Immature natural killer cell (primary cell): ENCODE data around the gene EYS. TPM values are rescaled to one million over a fixed set of nuclear protein-coding genes. Genes with fewer than 3 reads are reported as not detected.
"Not testable (repeated sequence)": the region's sequence is repeated elsewhere in the genome, so short reads cannot be mapped to it uniquely, and the experiment has no call there.

Experiments
- DNase-seq, 3 donors: peaks; one replicate each; pipeline ENCODE4 v3.0.0; 2022; ENCODE audit warnings: mixed read lengths in 1 of 3
- H3K27ac Mint-ChIP-seq, 6 donors: one replicate each; pipeline ENCODE4 v1.8.0; 2020; ENCODE audit warnings: mixed read lengths in 6 of 6, mild to moderate bottlenecking in 5 of 6, inconsistent platforms in 4 of 6, moderate library complexity in 3 of 6
- H3K27me3 Mint-ChIP-seq, 3 donors: one replicate each; pipeline ENCODE4 v1.8.0; 2020 to 2021; ENCODE audit warnings: low read depth in 3 of 3, mild to moderate bottlenecking in 3 of 3, mixed read lengths in 3 of 3, moderate library complexity in 3 of 3, inconsistent platforms in 1 of 3
- H3K36me3 Mint-ChIP-seq, 3 donors: one replicate each; pipeline ENCODE4 v1.8.0; 2020; ENCODE audit warnings: mixed read lengths in 3 of 3, inconsistent platforms in 2 of 3, mild to moderate bottlenecking in 2 of 3
- H3K4me1 Mint-ChIP-seq, 2 donors: one replicate each; pipeline ENCODE4 v1.8.0; 2020; ENCODE audit warnings: inconsistent platforms in 2 of 2, mild to moderate bottlenecking in 2 of 2, mixed read lengths in 2 of 2, moderate library complexity in 1 of 2
- H3K4me3 Mint-ChIP-seq, 5 donors: one replicate each; pipeline ENCODE4 v1.8.0; 2020; ENCODE audit warnings: mild to moderate bottlenecking in 5 of 5, mixed read lengths in 5 of 5, inconsistent platforms in 3 of 5, moderate library complexity in 3 of 5
- H3K9me3 Mint-ChIP-seq, 6 donors: one replicate each; pipeline ENCODE4 v1.8.0; 2020; ENCODE audit warnings: mild to moderate bottlenecking in 6 of 6, mixed read lengths in 6 of 6, inconsistent platforms in 4 of 6, moderate library complexity in 3 of 6
- polyA plus RNA-seq, 3 donors: library from polyadenylated mRNA; unstranded; fragments of 300-500 nt; fragmentation: Illumina TruSeq; gene quantifications; one replicate each; pipeline ENCODE4 v1.2.3, GENCODE V29; 2021

EYS gene
- polyA plus RNA-seq, 3 donors from 2014 or later, result not detected

GRCh38 chr6:64459411-64459944 is 1247.5 kb downstream of the EYS start:
- H3K9me3 Mint-ChIP-seq, result peaks cover 12 to 33% (median 25%) of the 10 kb centered on the region in 6 donors
- no peaks in the 10 kb centered on the region for H3K4me1 Mint-ChIP-seq
- H3K27me3 Mint-ChIP-seq, result peaks cover 0 to 4% (median 0%) of the 10 kb centered on the region in 3 donors
- no peak overlapping the region for H3K27ac Mint-ChIP-seq
- no peaks in the 10 kb centered on the region for H3K36me3 Mint-ChIP-seq
- H3K4me3 Mint-ChIP-seq, result no peak overlapping the region
- no peak for DNase-seq

DNA sequence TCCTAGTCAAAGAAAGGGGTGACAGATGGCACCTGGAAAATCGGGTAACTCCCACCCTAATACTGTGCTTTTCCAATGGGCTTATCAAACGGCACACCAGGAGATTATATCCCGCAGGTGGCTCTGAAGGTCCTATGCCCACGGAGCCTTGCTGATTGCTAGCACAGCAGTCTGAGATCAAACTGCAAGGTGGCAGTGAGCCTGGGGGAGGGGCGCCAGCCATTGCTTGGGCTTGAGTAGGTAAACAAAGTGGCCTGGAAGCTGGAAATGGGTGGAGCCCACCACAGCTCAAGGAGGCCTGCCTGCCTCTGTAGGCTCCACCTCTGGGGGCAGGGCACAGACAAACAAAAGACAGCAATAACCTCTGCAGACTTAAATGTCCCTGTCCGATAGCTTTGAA is 1258.9 kb downstream of the EYS start:
- H3K4me3 Mint-ChIP-seq, H3K36me3 Mint-ChIP-seq, H3K4me1 Mint-ChIP-seq, H3K27ac Mint-ChIP-seq, DNase-seq, H3K27me3 Mint-ChIP-seq: not testable (repeated sequence)
- peaks cover 9 to 32% (median 27%) of the 10 kb centered on the region in 6 donors for H3K9me3 Mint-ChIP-seq

DNA sequence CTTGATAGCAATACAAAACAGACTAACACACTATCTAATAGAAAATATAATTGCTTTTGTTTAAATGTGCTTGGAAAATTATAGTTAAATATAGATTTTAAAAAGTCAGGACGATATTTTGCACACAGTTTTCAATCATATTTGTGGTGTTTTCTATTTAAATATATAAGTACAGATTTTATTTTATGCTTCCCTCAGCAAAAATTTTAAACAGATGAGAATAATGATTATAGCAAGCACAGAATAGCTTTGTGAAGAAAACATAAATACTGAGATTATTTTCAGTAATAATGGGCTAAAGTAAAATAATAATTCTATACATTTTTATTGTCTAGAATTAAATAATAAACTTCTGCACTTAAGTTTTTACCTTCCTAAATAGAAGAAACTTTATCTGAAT is 1262.0 kb downstream of the EYS start:
- Mint-ChIP-seq H3K27ac (no peak overlapping the region), H3K4me1 (no peaks in the 10 kb centered on the region), H3K9me3 (peaks cover 11 to 36% (median 34%) of the 10 kb centered on the region in 6 donors), H3K27me3 (no peaks in the 10 kb centered on the region), H3K4me3 (no peak overlapping the region), H3K36me3 (peaks cover 0 to 4% (median 0%) of the 10 kb centered on the region in 3 donors)
- DNase-seq, result no peak

- peaks cover 0 to 4% (median 0%) of the 10 kb centered on the region in 3 donors for H3K36me3 Mint-ChIP-seq
- H3K27me3 Mint-ChIP-seq, result no peaks in the 10 kb centered on the region
- H3K4me3 Mint-ChIP-seq, result no peak overlapping the region
Observed at GRCh38 chr6:64439274-64439673, 1267.8 kb downstream of the EYS start.

DNA sequence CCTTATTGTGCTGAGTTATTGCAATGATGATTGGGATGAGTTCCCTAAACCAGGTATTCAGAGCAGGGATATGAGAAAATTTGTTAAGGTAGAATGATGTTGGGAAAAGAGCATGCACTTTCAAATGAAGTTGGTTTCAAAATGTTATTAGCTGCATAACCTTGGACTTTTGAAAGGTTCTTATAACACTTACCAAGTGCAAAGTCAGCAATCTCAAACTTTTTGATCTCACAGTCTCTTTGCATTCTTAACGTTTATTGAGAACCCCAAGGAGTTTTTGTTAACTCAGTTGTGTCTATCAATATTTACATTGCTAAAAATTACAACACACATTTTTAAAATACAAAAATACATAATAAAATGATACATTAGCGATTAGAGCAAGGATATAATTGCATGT is 1269.0 kb downstream of the EYS start:
- H3K36me3 Mint-ChIP-seq, result peaks cover 0 to 4% (median 0%) of the 10 kb centered on the region in 3 donors
- DNase-seq, result no peak
- no peak overlapping the region for H3K4me3 Mint-ChIP-seq
- no peaks in the 10 kb centered on the region for H3K4me1 Mint-ChIP-seq
- peaks cover 11 to 33% (median 23%) of the 10 kb centered on the region in 6 donors for H3K9me3 Mint-ChIP-seq
- H3K27ac Mint-ChIP-seq, result no peak overlapping the region
- no peaks in the 10 kb centered on the region for H3K27me3 Mint-ChIP-seq

More at GRCh38 chr6:64439274-64439673, 1267.8 kb downstream of the EYS start:
- H3K9me3 Mint-ChIP-seq, result peaks cover 11 to 35% (median 22%) of the 10 kb centered on the region in 6 donors
- DNase-seq, result no peak
- no peak overlapping the region for H3K27ac Mint-ChIP-seq
- no peaks in the 10 kb centered on the region for H3K4me1 Mint-ChIP-seq

GRCh38 chr6:64429926-64430325 is 1277.1 kb downstream of the EYS start:
- DNase-seq, result no peak
- H3K4me1 Mint-ChIP-seq, result no peaks in the 10 kb centered on the region
- no peak overlapping the region for H3K27ac Mint-ChIP-seq
- H3K4me3 Mint-ChIP-seq, result no peak overlapping the region
- H3K36me3 Mint-ChIP-seq, result peaks cover 0 to under 1% (median under 1%) of the 10 kb centered on the region in 3 donors
- H3K9me3 Mint-ChIP-seq, result peaks cover 8 to 42% (median 25%) of the 10 kb centered on the region in 6 donors
- H3K27me3 Mint-ChIP-seq, result no peaks in the 10 kb centered on the region

DNA sequence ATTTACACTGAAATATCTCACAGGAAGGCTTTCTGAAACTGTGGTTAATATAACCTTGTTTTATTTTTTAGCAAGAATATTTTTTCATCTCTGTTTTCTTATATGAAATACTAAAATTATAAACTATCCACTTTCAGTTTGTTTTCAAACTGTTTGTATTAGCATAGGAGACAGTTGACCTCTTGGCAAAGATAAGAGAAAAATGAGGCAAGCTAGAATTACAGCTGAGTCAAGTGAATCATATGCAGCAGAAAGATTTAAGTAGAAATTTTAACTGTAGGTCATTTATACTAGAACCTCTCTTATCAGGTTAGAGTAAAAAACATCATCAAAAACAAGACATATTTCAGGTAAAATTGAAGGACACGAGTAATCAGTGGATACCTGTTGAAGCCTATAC is 1278.8 kb downstream of the EYS start:
- Mint-ChIP-seq H3K9me3 (peaks cover 8 to 38% (median 22%) of the 10 kb centered on the region in 6 donors), H3K27me3 (peaks cover 0 to 2% (median 0%) of the 10 kb centered on the region in 3 donors), H3K4me3 (no peak overlapping the region), H3K27ac (no peak overlapping the region), H3K4me1 (no peaks in the 10 kb centered on the region), H3K36me3 (peaks cover 0 to 5% (median 3%) of the 10 kb centered on the region in 3 donors)
- DNase-seq, result no peak

- Mint-ChIP-seq H3K27ac (no peak overlapping the region), H3K4me1 (no peaks in the 10 kb centered on the region), H3K36me3 (no peaks in the 10 kb centered on the region), H3K27me3 (peaks cover 0 to 3% (median 0%) of the 10 kb centered on the region in 3 donors), H3K9me3 (peaks cover 11 to 54% (median 21%) of the 10 kb centered on the region in 6 donors), H3K4me3 (no peak overlapping the region)
- no peak for DNase-seq
Observed at GRCh38 chr6:64415926-64416325, 1291.1 kb downstream of the EYS start.

DNA sequence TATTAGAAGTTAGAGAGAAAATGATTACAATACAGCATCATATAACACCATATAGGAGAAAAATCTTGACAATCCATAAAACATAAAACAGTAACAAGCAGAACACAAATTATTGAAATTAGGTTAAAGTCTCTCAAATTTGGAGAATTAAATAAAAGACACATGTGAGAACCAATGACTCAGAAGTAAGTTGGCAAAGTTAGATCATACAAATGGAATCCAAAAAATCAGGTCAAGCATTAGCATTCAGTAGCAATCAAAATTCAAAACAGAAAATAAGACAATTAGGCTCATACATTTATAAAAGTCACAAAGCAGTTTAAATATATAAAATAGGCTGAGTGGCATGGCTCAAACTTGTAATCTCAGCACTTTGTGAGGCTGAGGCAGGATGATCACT is 1295.8 kb downstream of the EYS start:
- Mint-ChIP-seq H3K27ac (no peak overlapping the region), H3K4me1 (no peaks in the 10 kb centered on the region), H3K27me3 (peaks cover 0 to 3% (median 0%) of the 10 kb centered on the region in 3 donors), H3K9me3 (peaks cover 3 to 40% (median 22%) of the 10 kb centered on the region in 6 donors), H3K36me3 (no peaks in the 10 kb centered on the region), H3K4me3 (no peak overlapping the region)
- DNase-seq, result no peak

DNA sequence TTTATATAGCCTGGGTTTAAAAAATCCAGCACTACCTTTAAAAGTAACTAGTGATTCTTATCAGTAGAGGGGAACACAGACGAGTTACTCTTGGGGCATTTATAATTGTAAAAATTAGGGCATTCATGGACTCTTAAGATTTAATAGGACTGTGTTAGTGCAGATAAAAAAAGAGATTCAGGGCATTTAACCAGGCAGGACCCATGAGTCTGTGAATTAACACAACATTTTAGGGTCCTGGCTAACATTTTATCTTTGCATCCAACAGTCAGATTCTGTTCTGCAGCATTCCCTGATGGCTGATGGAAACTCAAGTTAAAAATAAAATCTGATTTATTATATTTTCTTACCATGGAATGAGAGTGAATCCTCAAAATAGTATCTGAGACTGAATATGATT is 1297.1 kb downstream of the EYS start:
- peaks cover 7 to 52% (median 32%) of the 10 kb centered on the region in 6 donors for H3K9me3 Mint-ChIP-seq
- no peak for DNase-seq
- H3K4me1 Mint-ChIP-seq, result no peaks in the 10 kb centered on the region
- peaks cover 0 to 4% (median 0%) of the 10 kb centered on the region in 3 donors for H3K27me3 Mint-ChIP-seq
- H3K36me3 Mint-ChIP-seq, result no peaks in the 10 kb centered on the region
- no peak overlapping the region for H3K4me3 Mint-ChIP-seq
- no peak overlapping the region for H3K27ac Mint-ChIP-seq

DNA sequence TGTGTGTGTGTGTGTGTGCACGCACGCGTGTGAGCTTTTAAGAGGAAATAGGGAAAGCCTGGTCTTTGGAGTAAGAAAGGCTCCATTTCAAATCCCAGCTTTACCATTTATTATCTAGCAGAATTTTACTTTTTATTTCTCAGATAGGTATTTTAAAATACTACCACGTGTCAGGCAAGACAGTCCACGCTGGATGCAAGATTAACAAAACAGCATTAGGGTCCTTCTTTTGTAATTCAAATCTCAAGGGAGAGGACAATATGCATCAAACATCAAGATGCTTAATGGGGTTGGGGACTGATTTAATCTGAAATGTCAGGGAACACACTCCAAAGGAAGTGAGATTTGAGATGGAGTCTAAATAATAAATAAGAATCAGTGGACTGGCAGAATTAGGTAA is 1302.6 kb downstream of the EYS start:
- no peak overlapping the region for H3K4me3 Mint-ChIP-seq

GRCh38 chr6:64383277-64383676 is 1323.7 kb downstream of the EYS start:
- Mint-ChIP-seq H3K36me3 (no peaks in the 10 kb centered on the region), H3K27me3 (peaks cover 0 to 2% (median 0%) of the 10 kb centered on the region in 3 donors), H3K27ac (no peak overlapping the region), H3K9me3 (peaks cover 13 to 42% (median 15%) of the 10 kb centered on the region in 6 donors), H3K4me1 (no peaks in the 10 kb centered on the region), H3K4me3 (no peak overlapping the region)
- no peak for DNase-seq

More for the DNA sequence above, 1302.6 kb downstream of the EYS start:
- H3K9me3 Mint-ChIP-seq, result peaks cover 8 to 47% (median 34%) of the 10 kb centered on the region in 6 donors
- H3K4me1 Mint-ChIP-seq, result no peaks in the 10 kb centered on the region
- H3K36me3 Mint-ChIP-seq, result no peaks in the 10 kb centered on the region
- no peak for DNase-seq
- peaks cover 0 to 1% (median 1%) of the 10 kb centered on the region in 3 donors for H3K27me3 Mint-ChIP-seq
- no peak overlapping the region for H3K27ac Mint-ChIP-seq

- H3K27ac Mint-ChIP-seq, result no peak overlapping the region
- H3K36me3 Mint-ChIP-seq, result no peaks in the 10 kb centered on the region
- peaks cover 7 to 55% (median 36%) of the 10 kb centered on the region in 6 donors for H3K9me3 Mint-ChIP-seq
Observed at GRCh38 chr6:64376394-64376793, 1330.6 kb downstream of the EYS start.

DNA sequence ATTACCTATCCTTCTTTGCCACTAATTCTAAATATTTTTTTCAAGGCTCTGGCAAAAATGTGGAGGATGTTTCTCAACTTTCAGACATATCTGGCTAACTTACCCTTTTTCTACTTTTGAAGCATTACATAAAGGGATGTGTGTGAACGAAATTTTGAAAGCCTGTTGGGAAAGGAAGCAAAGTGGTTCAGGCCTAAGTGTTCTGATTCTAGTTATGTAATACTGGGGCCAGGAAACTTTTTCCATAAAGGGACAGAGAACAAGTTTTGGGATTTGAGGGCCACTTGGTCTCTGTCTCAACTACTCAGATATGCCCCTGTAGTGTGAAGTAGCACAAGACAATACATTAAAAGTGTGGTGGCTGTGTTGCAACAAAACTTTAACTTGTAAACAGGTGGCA is 1349.6 kb downstream of the EYS start:
- no peak for DNase-seq
- H3K9me3 Mint-ChIP-seq, result peaks cover 3 to 33% (median 12%) of the 10 kb centered on the region in 6 donors
- H3K36me3 Mint-ChIP-seq, result no peaks in the 10 kb centered on the region
- no peaks in the 10 kb centered on the region for H3K4me1 Mint-ChIP-seq
- no peaks in the 10 kb centered on the region for H3K27me3 Mint-ChIP-seq
- no peak overlapping the region for H3K4me3 Mint-ChIP-seq
- H3K27ac Mint-ChIP-seq, result no peak overlapping the region

More at GRCh38 chr6:64376394-64376793, 1330.6 kb downstream of the EYS start:
- Mint-ChIP-seq H3K4me3 (no peak overlapping the region), H3K27me3 (peaks cover 0 to 3% (median 0%) of the 10 kb centered on the region in 3 donors), H3K4me1 (no peaks in the 10 kb centered on the region)
- DNase-seq, result no peak

DNA sequence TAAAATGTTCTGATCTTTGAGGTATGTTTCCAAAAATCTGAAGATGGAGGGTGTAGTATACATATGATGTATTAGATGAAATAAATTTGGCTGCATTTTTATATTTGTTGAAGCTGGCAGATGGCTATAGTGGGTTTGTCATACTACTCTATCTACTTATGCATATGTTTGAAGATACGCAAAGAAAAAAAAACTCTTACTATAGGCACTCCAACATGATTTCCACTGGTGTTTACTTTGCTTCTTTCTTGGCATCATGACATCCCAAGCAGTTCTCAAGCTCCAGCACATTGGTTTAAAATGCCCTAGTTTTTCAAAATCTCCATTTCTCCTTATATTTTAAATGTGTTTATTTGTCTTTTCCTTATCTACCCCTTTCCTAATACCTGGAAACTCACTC is 1359.6 kb downstream of the EYS start:
- Mint-ChIP-seq H3K9me3 (peaks cover 4 to 29% (median 9%) of the 10 kb centered on the region in 6 donors), H3K27ac (no peak overlapping the region), H3K4me3 (no peak overlapping the region), H3K36me3 (no peaks in the 10 kb centered on the region), H3K4me1 (no peaks in the 10 kb centered on the region), H3K27me3 (peaks cover 0 to 4% (median 0%) of the 10 kb centered on the region in 3 donors)
- DNase-seq, result no peak
